Measurements from ENCODE around the gene CLEC4C.

- TF ChIP-seq CTCF (IDR thresholded peaks at IDR 0.05), result no peak
- TF ChIP-seq EZH2 (IDR thresholded peaks at IDR 0.05), result no peak
- TF ChIP-seq EZH2phosphoT487 (IDR thresholded peaks at IDR 0.05), result no peak
Measured at GRCh38 chr12:7769999-7770398, 22.8 kb upstream of the CLEC4C start.

Measured in neural progenitor cell (in vitro differentiated cells).